GM19452 (cell line): ENCODE measurements around the gene PPP1R11.

Experiments
- ATAC-seq: cut with Tn5 transposase; IDR thresholded peaks from one replicate; pipeline ENCODE4 v1.9.1; 2021; ENCODE audit not compliant: unreplicated experiment

PPP1R11 gene

GRCh38 chr6:30061092-30061857, 5.7 kb upstream of the PPP1R11 start, which contains the start of gene POLR1H:
Gene POLR1H, plus strand, starts transcription at chr6:30061265. Its CDS starts 260 bp downstream, at chr6:30061525.
- ATAC-seq, result peak; percentile 81

- ATAC-seq, result no peak
Observed at GRCh38 chr6:30061858-30062458, 5.0 kb upstream of the PPP1R11 start.

GRCh38 chr6:30062471-30063178, 4.4 kb upstream of the PPP1R11 start:
- ATAC-seq, result no peak

GRCh38 chr6:30063315-30063714, 3.7 kb upstream of the PPP1R11 start:
- ATAC-seq, result no peak

- ATAC-seq, result no peak
Observed at GRCh38 chr6:30066082-30066481, 916 bp upstream of the PPP1R11 start.

GRCh38 chr6:30067460-30068139, 602 bp downstream of the PPP1R11 start:
- no peak for ATAC-seq

- no peak for ATAC-seq
Observed at GRCh38 chr6:30071081-30071818, 4.3 kb downstream of the PPP1R11 start.

- ATAC-seq, result no peak
Observed at GRCh38 chr6:30071858-30072257, 4.9 kb downstream of the PPP1R11 start.

- ATAC-seq, result no peak
Observed at GRCh38 chr6:30073489-30074235, 6.7 kb downstream of the PPP1R11 start.

GRCh38 chr6:30074331-30075093, 7.5 kb downstream of the PPP1R11 start:
- no peak for ATAC-seq

GRCh38 chr6:30075094-30075789, 8.2 kb downstream of the PPP1R11 start, which contains the start of gene RNF39:
Gene RNF39, minus strand, starts transcription at chr6:30075769. Its CDS starts 184 bp downstream, at chr6:30075585.
- ATAC-seq, result no peak

GRCh38 chr6:30075790-30076732, 9.1 kb downstream of the PPP1R11 start:
- ATAC-seq, result no peak

- no peak for ATAC-seq
Observed at GRCh38 chr6:30077218-30077617, 10.2 kb downstream of the PPP1R11 start.

GRCh38 chr6:30087876-30088275, 20.9 kb downstream of the PPP1R11 start:
- ATAC-seq, result no peak

- no peak for ATAC-seq
Observed at GRCh38 chr6:30091577-30092381, 24.8 kb downstream of the PPP1R11 start.

- no peak for ATAC-seq
Observed at GRCh38 chr6:30092852-30093543, 26.0 kb downstream of the PPP1R11 start.
